GM12874 (cell line): ENCODE results near the gene RYR2.

Experiments
- TF ChIP-seq, protein P1 (sequence below): IDR thresholded peaks from 2 replicates; pipeline ENCODE4 v1.5.1; 2011; ENCODE audit warnings: low read depth, mild to moderate bottlenecking, control low read depth, low read length, moderate library complexity; ENCODE audit not compliant: insufficient read depth

The RYR2 gene

DNA sequence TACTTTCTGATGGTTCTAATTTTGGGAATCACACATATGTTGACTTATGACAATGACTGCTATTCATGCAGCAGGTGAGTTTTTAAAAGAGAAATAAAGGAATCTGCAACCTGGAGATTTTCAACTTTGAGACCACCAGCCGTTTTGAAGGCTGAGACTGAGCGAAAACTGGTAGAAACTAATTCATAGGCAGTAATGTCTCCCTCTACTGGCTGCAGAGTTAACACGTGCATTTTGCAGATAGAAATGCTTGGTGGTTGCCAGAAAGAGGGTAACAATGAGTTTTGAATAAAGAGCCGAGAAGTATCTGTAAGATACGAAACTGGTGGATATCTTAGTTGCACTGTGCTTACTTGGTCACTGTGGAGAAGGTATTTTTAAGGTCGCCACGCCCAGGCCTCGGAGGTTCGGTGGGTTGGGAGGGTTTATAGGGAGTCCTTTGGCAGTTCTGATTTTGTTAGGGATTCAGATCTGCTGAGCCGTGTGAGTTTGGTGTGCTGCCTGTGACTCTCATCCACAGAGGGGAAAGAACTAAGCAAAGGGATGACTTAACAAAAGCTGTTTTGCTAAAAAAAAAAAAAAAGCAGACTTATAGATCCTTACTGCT lies 83.0 kb downstream of the RYR2 start:
- TF ChIP-seq, protein P1, sequence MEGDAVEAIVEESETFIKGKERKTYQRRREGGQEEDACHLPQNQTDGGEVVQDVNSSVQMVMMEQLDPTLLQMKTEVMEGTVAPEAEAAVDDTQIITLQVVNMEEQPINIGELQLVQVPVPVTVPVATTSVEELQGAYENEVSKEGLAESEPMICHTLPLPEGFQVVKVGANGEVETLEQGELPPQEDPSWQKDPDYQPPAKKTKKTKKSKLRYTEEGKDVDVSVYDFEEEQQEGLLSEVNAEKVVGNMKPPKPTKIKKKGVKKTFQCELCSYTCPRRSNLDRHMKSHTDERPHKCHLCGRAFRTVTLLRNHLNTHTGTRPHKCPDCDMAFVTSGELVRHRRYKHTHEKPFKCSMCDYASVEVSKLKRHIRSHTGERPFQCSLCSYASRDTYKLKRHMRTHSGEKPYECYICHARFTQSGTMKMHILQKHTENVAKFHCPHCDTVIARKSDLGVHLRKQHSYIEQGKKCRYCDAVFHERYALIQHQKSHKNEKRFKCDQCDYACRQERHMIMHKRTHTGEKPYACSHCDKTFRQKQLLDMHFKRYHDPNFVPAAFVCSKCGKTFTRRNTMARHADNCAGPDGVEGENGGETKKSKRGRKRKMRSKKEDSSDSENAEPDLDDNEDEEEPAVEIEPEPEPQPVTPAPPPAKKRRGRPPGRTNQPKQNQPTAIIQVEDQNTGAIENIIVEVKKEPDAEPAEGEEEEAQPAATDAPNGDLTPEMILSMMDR: peak; percentile 50; the same call in 1 of the 2 replicates

DNA sequence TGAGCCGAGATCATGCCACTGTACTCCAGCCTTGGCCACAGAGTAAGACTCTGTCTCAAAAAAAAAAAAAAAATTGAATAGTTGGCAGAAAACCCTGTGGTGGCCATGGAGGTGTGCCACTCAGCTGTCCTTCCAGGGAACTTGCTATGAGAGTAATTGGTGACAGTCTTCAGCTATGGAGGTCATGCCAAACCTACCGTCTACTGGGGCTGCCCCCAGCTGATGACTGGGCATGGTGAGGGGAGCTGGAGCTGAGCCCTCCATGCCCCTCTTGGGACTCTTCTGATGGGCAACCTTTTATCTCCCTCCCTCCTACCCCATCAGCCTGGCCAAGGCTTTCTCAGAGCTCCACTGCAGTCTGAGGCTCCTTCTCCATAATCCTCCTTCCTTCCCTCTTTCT lies 84.2 kb downstream of the RYR2 start:
- TF ChIP-seq, protein P1: no peak

DNA sequence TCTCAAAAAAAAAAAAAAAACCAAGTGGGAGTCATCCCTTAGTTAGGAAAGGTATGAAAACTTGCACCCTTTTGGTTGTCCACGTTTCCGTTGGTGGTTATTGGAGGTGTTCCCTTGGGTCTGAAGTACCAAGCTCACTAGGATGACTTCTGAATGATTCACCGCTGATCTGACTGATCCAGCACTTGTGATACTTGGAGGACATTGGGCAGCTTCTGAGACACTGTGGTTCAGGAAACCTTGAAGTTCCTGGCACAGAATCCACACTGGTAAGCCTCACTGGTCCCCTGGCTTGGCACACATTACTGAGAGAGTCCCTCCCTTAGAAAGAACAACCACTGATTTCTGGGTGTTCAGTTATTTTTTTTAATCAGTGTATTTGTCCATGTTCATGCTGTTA lies 91.9 kb downstream of the RYR2 start:
- TF ChIP-seq, protein P1: no peak

DNA sequence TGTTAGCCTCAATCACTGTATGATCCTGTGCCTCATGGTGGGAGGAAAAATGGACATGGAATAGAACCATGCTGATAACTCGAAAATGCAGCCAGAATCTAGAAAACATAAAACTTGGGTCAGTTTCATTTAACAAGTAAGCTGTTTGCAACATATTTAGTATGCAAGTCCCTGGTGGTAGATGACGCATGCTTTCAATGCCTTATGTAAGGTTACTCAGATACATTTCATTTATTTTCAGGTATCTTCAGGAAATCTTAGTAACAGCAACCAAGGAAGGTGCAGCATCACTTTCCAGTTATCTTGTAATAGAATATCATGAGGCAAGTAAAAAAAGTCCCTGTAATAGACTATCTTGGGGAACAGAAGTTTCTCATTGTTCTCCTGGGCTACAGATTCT lies 92.9 kb downstream of the RYR2 start:
- TF ChIP-seq, protein P1: no peak

DNA sequence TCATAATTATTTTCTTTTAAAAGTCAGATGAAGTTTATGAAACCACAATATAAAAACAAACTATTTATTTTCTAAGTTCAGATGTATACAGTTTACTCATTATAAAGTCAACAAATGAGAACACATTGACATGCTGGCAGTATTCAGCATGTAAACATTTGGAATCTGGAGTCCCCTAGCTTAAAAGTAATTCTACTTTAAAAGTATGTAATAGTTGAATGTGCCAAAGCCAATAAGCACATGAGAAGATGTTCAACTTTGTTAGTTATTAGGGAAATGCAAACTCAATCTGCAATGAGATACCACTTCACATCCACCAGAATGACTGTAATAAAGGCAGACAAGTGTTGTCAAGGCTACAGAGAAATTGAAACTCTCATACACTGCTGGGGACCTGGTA lies 96.6 kb downstream of the RYR2 start:
- TF ChIP-seq, protein P1: no peak

DNA sequence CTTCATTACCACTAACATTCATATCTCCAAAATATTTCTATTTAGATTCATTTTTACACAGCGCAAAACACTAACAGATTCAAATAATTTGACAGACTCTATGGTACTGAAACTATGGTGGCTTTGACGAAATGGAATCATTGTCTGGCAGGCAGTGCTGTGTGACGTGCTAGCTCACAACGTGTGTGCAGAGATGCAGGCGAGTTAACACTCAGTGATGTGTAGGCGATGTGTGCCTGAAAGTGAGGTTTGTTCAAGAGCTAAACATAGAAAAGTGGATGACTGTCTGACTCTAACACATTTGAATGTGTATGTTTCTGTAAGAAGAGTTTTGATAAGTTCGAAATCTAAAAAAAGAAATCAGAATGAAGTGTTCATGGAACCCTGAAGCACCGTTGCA lies 97.7 kb downstream of the RYR2 start:
- TF ChIP-seq, protein P1: no peak

DNA sequence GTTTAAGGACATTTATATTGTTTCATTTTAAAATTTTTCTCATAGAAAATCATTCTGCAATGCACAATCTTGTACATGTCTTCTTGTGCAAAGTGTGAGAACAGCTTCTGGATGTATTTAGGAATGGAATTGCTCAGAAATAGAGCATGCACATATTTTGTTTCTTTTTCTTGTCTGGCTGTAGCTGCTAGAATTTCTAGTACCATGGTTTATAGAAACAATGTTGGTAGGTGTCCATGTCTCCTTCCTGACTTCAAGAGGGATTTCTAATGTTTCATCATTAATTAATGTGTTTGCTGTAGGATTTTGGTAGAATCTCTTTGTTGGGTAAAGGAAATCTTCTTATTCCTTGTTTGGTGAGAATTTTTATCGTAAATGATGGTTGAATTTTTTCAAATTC lies 99.0 kb downstream of the RYR2 start:
- TF ChIP-seq, protein P1: no peak
